Adipocyte (in vitro differentiated cells): Measurements from ENCODE around the gene ZNF688.

ENCODE experiments used
- DNase-seq: peaks from one replicate; pipeline ENCODE4 v3.0.0-alpha.2; 2015; ENCODE audit warnings: low read depth
- H3K27me3 ChIP-seq: replicated peaks from 2 replicates; pipeline ENCODE4 v1.7.0; 2013; ENCODE audit warnings: mild to moderate bottlenecking, low read length, moderate library complexity; ENCODE audit not compliant: control insufficient read depth, insufficient read depth
- H3K36me3 ChIP-seq: 2 replicates; pipeline ENCODE4 v1.7.0; 2013; ENCODE audit warnings: low read length, mild to moderate bottlenecking, moderate library complexity; ENCODE audit not compliant: control insufficient read depth, insufficient read depth, severe bottlenecking
- H3K4me1 ChIP-seq: 2 replicates; pipeline ENCODE4 v1.7.0; 2013; ENCODE audit warnings: mild to moderate bottlenecking, low read length, moderate library complexity; ENCODE audit not compliant: control insufficient read depth, insufficient read depth
- H3K4me3 ChIP-seq: 2 replicates; pipeline ENCODE4 v1.7.0; 2013; ENCODE audit warnings: mild to moderate bottlenecking, low read length, moderate library complexity
- H3K9ac ChIP-seq: 2 replicates; pipeline ENCODE4 v1.7.0; 2013; ENCODE audit warnings: mild to moderate bottlenecking, low read length, moderate library complexity
- H3K9me3 ChIP-seq: 2 replicates; pipeline ENCODE4 v1.7.0; 2013; ENCODE audit warnings: mild to moderate bottlenecking, low read length, moderate library complexity; ENCODE audit not compliant: control insufficient read depth

ZNF688 gene

GRCh38 chr16:30571445-30572322 lies at the start of gene ZNF688:
TSS of gene ZNF688 (minus strand) at chr16:30571714. CDS start at chr16:30571629, 85 bp downstream.
- Histone ChIP-seq H3K36me3 (no peaks in the 10 kb centered on the region), H3K4me3 (peak within 1 kb of the TSS; percentile 90), H3K9me3 (no peaks in the 10 kb centered on the region), H3K4me1 (peaks cover 16% of the 10 kb centered on the region), H3K27me3 (no peaks in the 10 kb centered on the region), H3K9ac (peak within 1 kb of the TSS; percentile 94)
- peak; percentile 97 for DNase-seq

GRCh38 chr16:30620169-30620568 lies 48.7 kb upstream of the ZNF688 start:
- no peak for DNase-seq
- H3K4me1 ChIP-seq: peaks cover 10% of the 10 kb centered on the region
- H3K4me3 ChIP-seq: no peak overlapping the region
- H3K27me3 ChIP-seq: no peaks in the 10 kb centered on the region
- H3K36me3 ChIP-seq: no peaks in the 10 kb centered on the region
- H3K9me3 ChIP-seq: no peaks in the 10 kb centered on the region
- no peak overlapping the region for H3K9ac ChIP-seq

- no peak overlapping the region for H3K9ac ChIP-seq
- no peaks in the 10 kb centered on the region for H3K36me3 ChIP-seq
- H3K4me1 ChIP-seq: peaks cover 10% of the 10 kb centered on the region
- H3K27me3 ChIP-seq: no peaks in the 10 kb centered on the region
- H3K9me3 ChIP-seq: no peaks in the 10 kb centered on the region
- DNase-seq: no peak
- no peak overlapping the region for H3K4me3 ChIP-seq
Measured at GRCh38 chr16:30619638-30620037, 48.1 kb upstream of the ZNF688 start.

GRCh38 chr16:30619202-30619601 lies 47.7 kb upstream of the ZNF688 start:
- Histone ChIP-seq H3K9ac (no peak overlapping the region), H3K4me1 (peaks cover 10% of the 10 kb centered on the region), H3K4me3 (no peak overlapping the region), H3K9me3 (no peaks in the 10 kb centered on the region), H3K27me3 (no peaks in the 10 kb centered on the region), H3K36me3 (no peaks in the 10 kb centered on the region)
- DNase-seq: no peak

- Histone ChIP-seq H3K36me3 (no peaks in the 10 kb centered on the region), H3K9ac (no peak overlapping the region), H3K27me3 (no peaks in the 10 kb centered on the region), H3K4me3 (no peak overlapping the region), H3K4me1 (peaks cover 10% of the 10 kb centered on the region), H3K9me3 (no peaks in the 10 kb centered on the region)
- DNase-seq: peak; percentile 48
Measured at GRCh38 chr16:30615358-30616091, 44.0 kb upstream of the ZNF688 start.

GRCh38 chr16:30609926-30610839 lies 38.7 kb upstream of the ZNF688 start, which contains the start of gene ZNF689:
TSS of gene ZNF689 (minus strand) at chr16:30610389. CDS start at chr16:30610041, 348 bp downstream.
- peaks cover 8% of the 10 kb centered on the region for H3K4me1 ChIP-seq
- H3K27me3 ChIP-seq: no peaks in the 10 kb centered on the region
- peaks cover 14% of the 10 kb centered on the region for H3K36me3 ChIP-seq
- peak; percentile 98 for DNase-seq
- H3K4me3 ChIP-seq: peak within 1 kb of the TSS; percentile 91
- H3K9ac ChIP-seq: peak within 1 kb of the TSS; percentile 97
- H3K9me3 ChIP-seq: no peaks in the 10 kb centered on the region

- H3K36me3 ChIP-seq: peaks cover 24% of the 10 kb centered on the region
- H3K9me3 ChIP-seq: no peaks in the 10 kb centered on the region
- H3K4me3 ChIP-seq: peak overlapping the region; percentile 91
- no peak for DNase-seq
- peaks cover 8% of the 10 kb centered on the region for H3K4me1 ChIP-seq
- no peaks in the 10 kb centered on the region for H3K27me3 ChIP-seq
- H3K9ac ChIP-seq: peak overlapping the region; percentile 97
Measured at GRCh38 chr16:30609002-30609925, 37.8 kb upstream of the ZNF688 start.

- Histone ChIP-seq H3K9me3 (no peaks in the 10 kb centered on the region), H3K9ac (no peak overlapping the region), H3K36me3 (peaks cover 35% of the 10 kb centered on the region), H3K4me1 (peaks cover 29% of the 10 kb centered on the region), H3K4me3 (no peak overlapping the region), H3K27me3 (no peaks in the 10 kb centered on the region)
- no peak for DNase-seq
Measured at GRCh38 chr16:30606004-30606403, 34.5 kb upstream of the ZNF688 start.

- H3K36me3 ChIP-seq: peaks cover 35% of the 10 kb centered on the region
- H3K4me3 ChIP-seq: no peak overlapping the region
- no peaks in the 10 kb centered on the region for H3K27me3 ChIP-seq
- H3K9ac ChIP-seq: no peak overlapping the region
- peaks cover 29% of the 10 kb centered on the region for H3K4me1 ChIP-seq
- DNase-seq: no peak
- no peaks in the 10 kb centered on the region for H3K9me3 ChIP-seq
Measured at GRCh38 chr16:30605158-30605557, 33.6 kb upstream of the ZNF688 start.

GRCh38 chr16:30604316-30604947 lies 32.9 kb upstream of the ZNF688 start:
- H3K36me3 ChIP-seq: peaks cover 35% of the 10 kb centered on the region
- peaks cover 28% of the 10 kb centered on the region for H3K4me1 ChIP-seq
- H3K4me3 ChIP-seq: no peak overlapping the region
- H3K9ac ChIP-seq: no peak overlapping the region
- no peaks in the 10 kb centered on the region for H3K27me3 ChIP-seq
- no peak for DNase-seq
- H3K9me3 ChIP-seq: no peaks in the 10 kb centered on the region
